ENCODE measurements around the gene ESPL1.
"Not testable (repeated sequence)": the region's sequence is repeated elsewhere in the genome, so short reads cannot be mapped to it uniquely, and the experiment has no call there.

ESPL1 gene

DNA sequence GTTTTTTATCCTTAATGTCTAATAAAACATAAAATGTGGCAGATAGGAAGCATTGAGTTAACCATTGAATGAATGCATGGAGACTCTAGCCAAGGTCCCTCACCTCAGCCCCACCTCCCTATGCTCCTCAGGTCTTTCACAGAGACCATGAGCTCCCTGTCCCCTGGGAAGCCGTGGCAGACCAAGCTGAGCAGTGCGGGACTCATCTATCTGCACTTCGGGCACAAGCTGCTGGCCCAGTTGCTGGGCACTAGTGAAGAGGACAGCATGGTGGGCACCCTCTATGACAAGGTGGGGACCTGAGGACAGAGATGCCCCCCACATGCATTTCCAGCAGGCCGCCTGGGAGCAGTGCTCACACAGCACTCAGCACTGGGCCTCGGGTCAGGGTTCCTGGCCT lies 34.8 kb downstream of the ESPL1 start:
- no peak for DNase-seq

GRCh38 chr12:53306826-53307225 lies 38.7 kb downstream of the ESPL1 start:
- no peak for DNase-seq

- no peak for DNase-seq
Measured at GRCh38 chr12:53308276-53308675, 40.2 kb downstream of the ESPL1 start.

GRCh38 chr12:53313996-53314395 lies 45.9 kb downstream of the ESPL1 start:
- no peak for DNase-seq

DNA sequence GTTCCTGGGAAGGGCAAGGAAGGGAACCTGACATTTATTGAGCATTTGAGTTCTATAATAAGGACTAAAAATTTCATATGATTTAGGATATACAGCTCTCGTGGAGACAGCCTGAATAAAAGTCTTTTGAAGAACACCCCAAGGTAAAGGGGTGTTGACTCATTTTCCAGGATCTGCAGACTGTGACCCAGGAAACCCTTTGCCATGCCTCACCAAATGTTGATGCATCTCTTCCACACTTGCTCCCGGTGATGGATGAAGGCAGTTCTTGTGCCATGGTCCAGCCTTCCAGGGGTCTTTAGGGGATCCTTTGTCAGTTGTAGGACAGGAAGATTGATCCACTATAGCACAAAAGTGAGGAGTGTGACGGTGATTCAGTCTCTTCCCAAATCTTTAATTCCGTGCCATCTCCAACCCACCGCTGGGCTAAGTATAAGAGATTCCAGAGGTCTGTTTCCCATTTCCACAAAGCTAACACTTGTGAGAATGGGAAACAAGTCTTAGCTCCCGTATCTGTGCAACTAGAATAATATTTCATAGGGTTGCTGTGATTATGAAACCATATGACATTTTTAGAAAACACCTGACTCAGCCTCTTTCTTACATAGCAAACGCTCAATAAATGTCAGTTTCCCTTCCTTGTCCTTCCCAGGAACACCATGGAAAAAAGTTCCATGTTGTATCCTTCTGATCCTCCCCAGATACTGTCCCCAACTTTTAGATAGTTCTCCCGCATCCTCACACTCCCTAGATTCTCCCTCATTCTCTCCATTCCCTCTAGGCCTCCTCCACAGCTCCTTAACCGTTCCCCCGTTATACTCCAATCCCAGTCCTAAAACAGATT lies 52.5 kb downstream of the ESPL1 start:
- no peak for DNase-seq

DNA sequence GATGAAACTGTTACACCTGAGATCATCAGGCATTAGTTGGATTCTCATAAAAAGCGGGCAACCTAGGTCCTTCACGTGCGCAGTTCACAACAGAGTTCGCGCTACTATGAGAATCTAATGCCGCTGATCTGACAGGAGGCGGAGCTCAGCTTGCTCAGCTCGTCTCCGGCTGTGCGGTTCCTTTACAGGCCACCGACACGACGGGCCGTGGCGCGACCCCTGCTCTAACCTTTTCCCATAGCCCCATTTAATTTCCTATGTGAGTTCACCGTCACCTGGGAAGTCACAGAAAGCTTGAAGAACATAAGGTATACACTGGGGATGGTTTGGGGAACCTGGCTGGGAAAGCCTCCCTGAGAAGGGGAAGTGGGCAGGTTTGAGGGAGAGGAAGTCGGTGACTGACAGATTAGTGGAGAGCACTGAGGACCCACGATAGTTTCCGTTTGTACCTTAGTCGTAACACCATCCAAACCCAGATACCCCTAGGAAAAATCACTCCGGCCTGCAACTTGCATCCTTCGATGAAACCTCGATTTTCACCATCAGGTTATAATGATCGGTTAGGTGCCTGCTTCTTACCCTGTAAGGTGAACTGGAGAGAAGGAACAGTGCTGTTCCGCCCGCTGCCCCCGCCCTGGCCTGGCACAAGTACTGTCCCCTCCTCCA lies 56.1 kb downstream of the ESPL1 start:
- DNase-seq: no peak

- peak; percentile 64 for DNase-seq
Measured at GRCh38 chr12:53324779-53325510, 56.8 kb downstream of the ESPL1 start.

GRCh38 chr12:53325511-53326061 lies 57.5 kb downstream of the ESPL1 start:
- no peak for DNase-seq

- DNase-seq: no peak
Measured at GRCh38 chr12:53326460-53327185, 58.5 kb downstream of the ESPL1 start.

GRCh38 chr12:53327435-53328042 lies 59.4 kb downstream of the ESPL1 start:
- DNase-seq: no peak

- no peak for DNase-seq
Measured at GRCh38 chr12:53328043-53328435, 59.9 kb downstream of the ESPL1 start.

DNA sequence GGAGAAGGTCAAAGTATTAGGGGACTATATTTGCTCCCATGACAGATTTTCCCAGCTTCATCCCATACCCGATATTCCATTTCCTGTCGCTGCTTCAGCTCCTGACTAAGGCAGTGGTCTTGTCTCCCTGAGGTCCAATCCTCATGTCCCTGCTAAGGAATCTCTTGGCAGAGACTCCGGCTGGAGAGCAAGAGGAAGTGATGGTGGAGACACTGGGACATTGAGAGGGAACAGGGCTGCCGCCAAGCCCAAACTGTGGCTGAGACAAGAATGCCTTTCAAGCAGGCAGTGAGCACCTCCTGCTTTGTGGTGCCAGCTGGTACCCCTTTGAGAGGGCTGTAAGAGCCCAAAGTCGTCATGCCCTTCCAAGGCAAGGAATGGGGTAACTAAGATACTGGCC lies 62.6 kb downstream of the ESPL1 start:
- DNase-seq: no peak

GRCh38 chr12:53332339-53332738 lies 64.2 kb downstream of the ESPL1 start:
- not testable (repeated sequence) for DNase-seq

DNA sequence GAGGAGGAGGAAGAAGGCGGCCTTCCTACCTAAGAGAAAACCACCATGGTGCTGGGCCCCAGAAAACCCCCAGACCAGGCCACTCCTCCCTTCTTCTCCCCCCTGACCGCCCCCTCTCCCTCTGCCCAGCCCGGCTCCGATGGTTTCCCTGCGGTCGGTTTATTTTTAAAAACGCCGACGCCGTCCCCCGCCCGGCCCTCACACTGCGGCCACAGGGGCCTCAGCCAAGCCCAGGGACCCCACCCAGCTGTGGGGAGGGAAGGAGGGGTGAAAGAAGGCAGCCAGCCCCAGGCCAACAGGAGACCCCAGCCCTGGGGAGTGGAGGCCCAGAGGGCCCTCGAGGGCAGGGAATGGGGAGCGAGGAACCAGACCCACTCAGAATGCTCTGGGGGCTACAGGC lies 64.6 kb downstream of the ESPL1 start:
- no peak for DNase-seq

- no peak for DNase-seq
Measured at GRCh38 chr12:53333289-53333688, 65.2 kb downstream of the ESPL1 start.

- no peak for DNase-seq
Measured at GRCh38 chr12:53333845-53334244, 65.7 kb downstream of the ESPL1 start.

DNA sequence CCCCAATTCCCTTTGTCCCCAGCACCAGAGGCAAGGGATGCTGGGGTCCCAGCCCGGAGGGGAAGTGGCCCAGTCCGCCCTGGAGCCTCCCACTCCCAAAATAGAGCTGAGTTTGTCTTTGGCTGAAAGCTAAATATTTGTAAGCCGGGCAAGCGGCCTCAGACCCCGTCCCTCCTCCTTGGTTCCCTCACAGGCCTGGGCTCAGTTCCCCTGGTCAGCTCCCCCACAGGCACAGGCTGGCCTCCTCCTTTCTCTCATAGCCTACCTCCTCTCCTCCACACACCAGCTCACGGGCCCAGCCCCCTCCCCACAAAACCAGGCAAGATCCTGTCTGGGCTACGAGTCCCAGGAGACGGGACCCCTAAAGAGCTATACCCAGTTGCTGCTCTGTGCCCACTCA lies 66.7 kb downstream of the ESPL1 start:
- DNase-seq: no peak

DNA sequence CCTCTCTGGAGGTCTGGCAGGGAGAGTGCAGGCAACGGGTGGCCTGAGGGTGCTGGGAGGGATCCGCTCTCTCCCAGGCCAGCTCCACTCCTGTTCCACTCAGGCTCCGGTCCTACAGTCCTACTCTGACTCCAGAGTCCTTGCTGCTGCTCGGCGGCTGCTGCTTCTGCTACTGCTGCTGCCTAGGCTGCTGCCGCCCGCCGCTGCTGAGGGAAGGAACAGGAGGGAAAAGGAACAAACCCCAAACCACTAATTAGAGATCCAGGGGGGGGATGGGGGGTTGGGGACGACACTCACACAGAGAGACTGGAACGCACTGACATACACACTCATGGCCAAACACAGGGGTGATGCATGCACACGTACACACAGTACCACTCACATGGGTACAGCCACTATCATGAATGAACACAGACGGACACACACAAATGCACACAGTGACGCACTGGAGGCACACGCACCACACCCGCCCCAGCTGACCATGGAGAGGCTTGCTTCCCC lies 68.1 kb downstream of the ESPL1 start, which contains the start of gene SP7:
SP7 (minus strand) TSS at position 174 of the 501 bp plus-strand sequence. CDS start 708 bp downstream, outside the sequence.
- no peak for DNase-seq

DNA sequence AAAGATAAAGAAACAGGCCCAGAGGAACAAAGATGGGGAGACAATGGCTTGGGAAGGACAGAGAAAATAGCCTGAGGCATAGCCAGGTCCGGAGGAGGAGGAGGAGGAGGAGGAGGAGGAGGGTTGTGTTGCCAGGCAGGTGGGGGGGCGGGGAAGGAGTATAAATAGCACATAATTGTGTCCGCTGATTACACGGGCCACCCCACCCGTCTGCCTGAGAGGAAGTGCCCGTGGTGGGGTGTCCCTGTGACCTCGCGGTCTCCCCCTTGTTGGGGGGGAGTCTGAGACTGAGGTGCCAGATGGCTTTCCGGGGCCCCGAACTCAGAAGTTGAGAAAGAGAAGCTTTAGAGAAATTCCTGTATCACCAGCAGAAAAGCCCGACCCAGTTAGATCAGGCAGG lies 69.9 kb downstream of the ESPL1 start:
- DNase-seq: no peak

DNA sequence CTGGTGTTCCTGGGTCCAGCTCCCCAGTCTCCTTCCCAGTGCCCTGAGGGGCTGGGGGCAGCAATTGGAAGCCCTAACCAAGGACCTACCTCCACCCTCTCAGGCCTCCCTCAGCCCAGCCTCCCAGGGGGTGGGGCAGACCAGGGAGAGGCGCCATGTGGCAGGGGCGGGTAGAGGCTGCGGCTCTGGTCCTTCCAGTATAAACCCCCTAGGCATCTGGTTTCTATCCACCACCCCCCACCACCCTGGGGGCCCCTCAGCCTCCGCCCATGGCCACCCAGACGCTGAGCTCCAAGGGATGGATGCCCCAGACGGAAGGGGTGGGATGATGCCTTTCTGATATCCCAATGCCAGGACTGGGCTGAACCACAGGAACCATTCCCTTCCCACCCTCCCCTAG lies 70.8 kb downstream of the ESPL1 start:
- no peak for DNase-seq

DNA sequence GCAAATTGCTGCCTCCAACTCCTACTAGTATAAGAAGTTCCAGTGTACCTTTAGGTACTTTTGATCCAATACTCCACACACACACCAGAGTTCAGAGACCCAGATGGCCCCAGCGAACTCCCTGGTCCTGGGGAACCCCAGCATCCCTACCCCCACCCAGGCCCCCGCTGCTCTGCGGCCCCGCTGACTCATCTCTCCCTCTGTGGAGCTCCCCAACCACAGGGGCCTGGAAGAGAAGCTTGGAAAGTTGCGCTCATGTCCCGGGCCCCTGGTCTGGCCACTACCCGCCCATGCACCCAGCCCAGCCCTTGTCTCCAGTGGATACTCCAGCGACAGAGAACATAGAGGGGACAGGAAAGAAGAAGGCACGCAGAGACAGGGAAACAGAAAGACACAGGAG lies 72.3 kb downstream of the ESPL1 start:
- DNase-seq: no peak
